ENCODE data around the gene BLOC1S1.

Gene BLOC1S1

DNA sequence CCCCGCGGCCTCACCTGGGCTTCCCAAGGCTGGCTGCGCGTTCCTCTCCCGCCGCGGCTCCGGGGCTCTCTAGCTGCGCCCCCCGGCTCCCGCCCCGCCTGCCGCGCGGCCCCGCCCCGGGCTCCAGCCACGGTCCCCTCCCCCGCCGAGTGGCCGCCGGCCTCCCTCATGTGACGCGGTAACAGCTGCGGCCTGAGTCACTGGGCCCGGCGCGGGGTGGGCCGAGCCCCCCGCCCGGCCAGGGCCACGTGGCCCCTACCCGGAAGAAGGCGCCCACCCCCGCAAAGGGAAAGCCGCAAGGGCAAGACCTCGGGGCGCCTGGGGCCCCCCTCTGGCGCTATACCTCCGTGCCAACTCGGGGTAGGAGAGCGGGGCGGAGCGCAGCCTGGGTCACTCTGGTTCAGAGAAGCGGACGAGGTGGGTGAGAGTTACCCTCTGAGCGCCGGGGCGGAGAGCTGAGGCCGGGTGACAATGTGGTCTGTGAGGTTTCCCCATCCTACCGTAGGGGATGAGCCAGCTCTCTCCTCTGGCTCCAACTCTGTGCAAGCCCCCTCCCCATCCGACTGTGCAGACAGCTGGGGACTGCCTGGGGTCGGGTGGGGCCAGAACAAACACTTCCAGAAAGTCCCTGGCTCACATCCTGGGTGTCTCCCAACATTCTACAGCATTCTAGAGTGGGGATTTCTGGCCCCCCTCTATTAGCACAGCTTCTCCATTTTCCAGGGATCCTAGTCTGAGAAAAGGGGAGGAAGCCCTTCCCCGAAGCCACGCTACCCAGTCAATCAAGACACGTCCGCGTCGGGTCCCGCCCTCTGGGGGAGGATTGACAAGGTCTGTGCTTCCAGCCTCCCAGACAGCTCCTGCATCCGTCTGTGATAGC lies 13.3 kb downstream of the BLOC1S1 start, which contains the start of gene CD63:
TSS of gene CD63 (minus strand) at position 71 of the 880 bp plus-strand sequence. CDS start 668 bp downstream, outside the sequence.
- peak; percentile 97 for DNase-seq

- peak; percentile 58 for DNase-seq
Observed at GRCh38 chr12:55729819-55730818, 14.3 kb downstream of the BLOC1S1 start.

GRCh38 chr12:55732288-55732687 lies 16.4 kb downstream of the BLOC1S1 start:
- no peak for DNase-seq

- DNase-seq: no peak
Observed at GRCh38 chr12:55733021-55733555, 17.2 kb downstream of the BLOC1S1 start.

- no peak for DNase-seq
Observed at GRCh38 chr12:55733858-55734257, 18.0 kb downstream of the BLOC1S1 start.

GRCh38 chr12:55734595-55734994 lies 18.7 kb downstream of the BLOC1S1 start:
- no peak for DNase-seq

DNA sequence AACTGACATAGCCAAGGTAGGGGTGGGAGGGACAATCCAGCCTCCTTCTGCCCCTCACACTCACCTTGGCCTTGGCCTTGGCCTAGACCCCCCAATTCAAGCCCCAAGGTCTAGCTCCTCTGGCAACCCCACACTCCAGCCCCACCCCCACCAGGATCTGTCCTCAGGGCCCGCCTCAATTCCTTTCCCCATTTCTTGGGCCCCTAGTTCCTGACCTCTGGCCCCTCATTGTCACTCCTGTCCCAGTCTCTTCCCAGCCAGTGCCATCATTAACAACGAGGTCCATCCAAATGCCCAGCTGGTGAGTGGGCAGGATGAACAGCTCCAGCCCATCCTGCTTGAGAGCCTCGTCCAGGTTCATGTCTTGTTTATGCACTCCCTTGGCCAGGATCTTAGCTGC lies 20.2 kb downstream of the BLOC1S1 start:
- DNase-seq: no peak

DNA sequence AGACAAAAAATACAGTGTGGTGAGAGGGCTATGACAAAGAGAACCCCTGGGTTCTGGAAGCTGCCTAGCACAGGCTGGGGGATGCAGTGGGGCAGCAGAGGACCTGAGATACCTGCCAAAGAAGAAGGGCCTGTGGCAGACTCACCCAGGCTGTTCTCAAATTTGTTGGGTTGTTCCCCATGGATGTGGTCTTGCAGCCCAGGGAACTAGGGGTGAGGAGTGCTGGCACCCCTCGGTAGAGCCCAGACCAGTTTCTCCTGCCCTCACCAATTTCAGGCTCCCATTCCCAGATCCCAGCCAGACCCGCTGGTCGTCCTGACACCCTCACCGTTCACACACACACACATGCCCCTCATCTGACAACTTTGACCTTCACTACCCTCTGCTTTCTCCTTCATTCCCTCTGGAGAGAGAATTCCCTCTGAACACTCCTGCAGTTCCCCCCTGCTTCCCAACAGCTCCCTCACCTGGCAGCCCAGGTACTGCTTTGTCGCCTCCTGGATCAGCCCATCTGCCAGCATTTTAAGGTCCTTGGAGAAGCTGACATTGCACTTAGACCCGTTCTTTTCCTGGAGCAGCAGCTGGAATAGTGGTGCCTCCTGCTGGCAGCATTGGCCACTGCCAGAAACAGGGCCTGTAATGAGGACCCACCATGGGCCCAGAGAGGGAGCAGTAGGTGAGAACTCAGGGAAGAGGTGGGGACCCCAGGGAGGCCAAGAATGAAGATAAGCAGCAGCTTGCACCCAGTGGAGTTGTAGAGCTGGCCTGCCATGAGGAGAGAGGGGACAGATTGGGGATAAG lies 21.1 kb downstream of the BLOC1S1 start:
- peak; percentile 66 for DNase-seq

GRCh38 chr12:55737581-55738122 lies 21.8 kb downstream of the BLOC1S1 start:
- DNase-seq: no peak

GRCh38 chr12:55738123-55739024 lies 22.5 kb downstream of the BLOC1S1 start:
- DNase-seq: peak; percentile 87

- DNase-seq: no peak
Observed at GRCh38 chr12:55739025-55739378, 23.2 kb downstream of the BLOC1S1 start.

GRCh38 chr12:55741931-55742680 lies 26.3 kb downstream of the BLOC1S1 start:
- DNase-seq: no peak

GRCh38 chr12:55742719-55743405 lies 27.0 kb downstream of the BLOC1S1 start, which contains the start of gene GDF11:
TSS of gene GDF11 (plus strand) at chr12:55743122. CDS start at chr12:55743317, 195 bp downstream.
- DNase-seq: peak; percentile 79

DNA sequence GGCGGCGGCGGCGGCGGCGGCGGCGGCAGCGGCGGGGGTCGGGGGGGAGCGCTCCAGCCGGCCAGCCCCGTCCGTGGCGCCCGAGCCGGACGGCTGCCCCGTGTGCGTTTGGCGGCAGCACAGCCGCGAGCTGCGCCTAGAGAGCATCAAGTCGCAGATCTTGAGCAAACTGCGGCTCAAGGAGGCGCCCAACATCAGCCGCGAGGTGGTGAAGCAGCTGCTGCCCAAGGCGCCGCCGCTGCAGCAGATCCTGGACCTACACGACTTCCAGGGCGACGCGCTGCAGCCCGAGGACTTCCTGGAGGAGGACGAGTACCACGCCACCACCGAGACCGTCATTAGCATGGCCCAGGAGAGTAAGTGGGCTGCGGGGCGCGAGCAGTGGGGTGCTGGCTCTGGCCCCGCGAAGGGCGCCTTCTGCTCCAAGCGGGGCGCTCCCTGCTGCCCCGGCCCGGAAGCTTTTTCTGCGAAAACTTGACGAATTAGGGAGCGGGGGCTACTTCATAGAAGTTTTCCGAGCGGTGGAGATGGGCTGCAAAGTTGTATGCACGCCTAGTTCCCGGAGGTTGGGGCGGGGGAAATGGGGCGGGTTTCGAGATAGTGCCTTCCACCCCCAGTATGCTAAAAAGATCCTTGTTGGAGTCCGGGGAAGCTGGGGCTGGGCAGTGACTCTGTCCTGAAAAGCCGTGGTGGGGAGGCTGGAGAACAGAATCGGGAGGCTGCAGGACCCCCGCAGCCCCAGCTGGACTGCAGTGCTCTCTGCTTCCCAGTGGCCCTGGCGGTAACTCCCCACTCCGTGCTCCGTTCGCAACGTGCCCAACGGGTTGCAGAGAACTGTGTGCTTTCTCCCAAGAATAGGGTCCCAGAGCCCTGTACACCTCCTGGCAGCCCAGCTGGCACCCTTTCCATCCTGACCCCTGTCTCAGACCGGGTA lies 27.8 kb downstream of the BLOC1S1 start:
- peak; percentile 56 for DNase-seq

DNA sequence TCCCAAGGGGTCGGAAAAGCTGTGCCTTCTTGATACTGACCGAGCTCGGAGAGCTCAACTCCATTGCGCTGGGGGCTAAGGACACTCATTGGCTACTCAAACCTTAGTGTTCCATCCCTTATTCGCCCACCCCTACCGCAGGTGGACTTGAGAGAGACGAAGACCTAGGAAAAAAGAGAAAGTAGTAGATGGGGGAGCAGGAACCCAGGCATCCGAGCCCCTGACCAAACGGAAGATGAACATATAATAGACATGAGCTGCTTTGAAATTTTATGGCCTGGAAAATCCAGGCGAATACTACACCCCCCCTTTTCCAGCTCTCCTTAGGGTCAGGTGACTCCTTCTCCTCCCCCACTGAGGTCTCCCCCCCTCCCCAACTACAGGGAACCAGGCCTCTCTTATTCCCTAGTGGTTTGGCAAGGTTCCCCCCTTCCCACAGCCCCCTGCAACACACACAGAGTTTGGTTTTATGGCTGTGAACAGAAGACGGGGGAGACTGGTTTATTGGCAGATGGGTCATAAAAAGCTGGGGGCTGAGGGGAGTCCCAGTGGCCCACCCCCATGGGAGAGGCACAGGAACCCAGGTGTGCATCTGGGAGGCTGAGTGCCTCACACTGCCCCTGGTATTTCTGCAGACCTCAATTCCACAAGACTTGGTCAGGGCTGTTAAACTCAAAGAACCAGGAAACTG lies 28.6 kb downstream of the BLOC1S1 start:
- no peak for DNase-seq

DNA sequence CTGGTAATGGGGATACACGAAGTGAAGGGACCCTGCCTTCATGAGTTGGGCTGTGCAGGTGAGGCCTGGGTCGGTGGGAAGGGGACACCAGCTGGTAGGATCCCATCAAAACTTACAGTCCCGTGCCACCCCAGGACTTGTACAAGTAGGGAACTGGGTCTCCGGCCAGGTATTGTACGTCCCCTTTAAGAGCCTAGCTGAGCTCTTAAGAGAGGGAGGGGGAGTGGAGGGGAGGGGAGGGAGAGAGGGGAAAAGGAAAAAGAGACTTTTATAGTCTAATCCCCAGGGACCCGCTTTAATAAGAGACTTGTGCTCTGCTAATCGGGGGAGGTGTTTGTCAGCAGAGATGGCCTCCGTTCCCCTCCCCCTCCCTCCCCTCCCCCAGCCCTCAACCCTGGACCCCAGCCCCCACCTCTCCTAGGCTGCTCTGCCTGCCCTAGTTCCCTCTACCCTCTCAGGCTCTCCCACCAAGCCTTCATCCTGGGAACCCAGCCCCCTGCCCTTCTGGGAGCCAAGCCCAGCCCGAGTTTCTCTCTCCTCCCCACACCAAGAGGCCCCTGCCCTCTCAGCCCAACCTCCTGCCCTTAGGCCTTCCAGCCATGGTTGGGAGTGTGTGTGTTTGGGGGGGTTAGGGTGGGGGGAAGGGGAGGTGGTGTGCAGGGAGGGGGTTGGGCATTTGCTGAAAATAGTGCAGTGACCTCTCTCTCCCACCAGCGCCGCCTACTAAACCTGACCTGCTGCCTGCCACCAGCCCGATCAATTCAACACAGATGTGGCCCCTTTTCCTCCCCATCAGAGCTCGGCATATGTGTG lies 29.7 kb downstream of the BLOC1S1 start:
- peak; percentile 57 for DNase-seq

Data from fibroblast of upper back skin (primary cell).